GM10847 (cell line): ENCODE data around the gene NOX1.

ENCODE experiments used
- POLR2A ChIP-seq: IDR thresholded peaks from 2 replicates; pipeline ENCODE4 v1.6.1; 2011; ENCODE audit not compliant: insufficient read length; ENCODE audit errors: extremely low read depth

The NOX1 gene

GRCh38 chrX:100874325-100874724 is at the start of gene NOX1:
TSS of gene NOX1 (minus strand) at chrX:100874359. CDS start at chrX:100874139, 220 bp downstream.
- TF ChIP-seq POLR2A: no peak

GRCh38 chrX:100915562-100915961 is 41.4 kb upstream of the NOX1 start:
- no peak for TF ChIP-seq POLR2A

GRCh38 chrX:100913111-100913510 is 39.0 kb upstream of the NOX1 start:
- no peak for TF ChIP-seq POLR2A

- no peak for TF ChIP-seq POLR2A
These were observed 37.6 kb upstream of the NOX1 start for GRCh38 chrX:100911731-100912130.

GRCh38 chrX:100905620-100906019 is 31.5 kb upstream of the NOX1 start:
- TF ChIP-seq POLR2A: no peak

- TF ChIP-seq POLR2A: no peak
These were observed 30.3 kb upstream of the NOX1 start for GRCh38 chrX:100904433-100904832.

GRCh38 chrX:100895365-100896075 is 21.4 kb upstream of the NOX1 start:
- no peak for TF ChIP-seq POLR2A

- no peak for TF ChIP-seq POLR2A
These were observed 9.5 kb upstream of the NOX1 start for GRCh38 chrX:100883654-100884053.

GRCh38 chrX:100880368-100880767 is 6.2 kb upstream of the NOX1 start:
- no peak for TF ChIP-seq POLR2A

- TF ChIP-seq POLR2A: no peak
These were observed 2.3 kb downstream of the NOX1 start for GRCh38 chrX:100871594-100872560.

- TF ChIP-seq POLR2A: no peak
These were observed 3.6 kb downstream of the NOX1 start for GRCh38 chrX:100870527-100870926.

- TF ChIP-seq POLR2A: no peak
These were observed 5.9 kb downstream of the NOX1 start for GRCh38 chrX:100868273-100868672.

- TF ChIP-seq POLR2A: no peak
These were observed 9.3 kb downstream of the NOX1 start for GRCh38 chrX:100864657-100865391.

GRCh38 chrX:100863326-100863864 is 10.8 kb downstream of the NOX1 start:
- TF ChIP-seq POLR2A: no peak

- TF ChIP-seq POLR2A: no peak
These were observed 21.3 kb downstream of the NOX1 start for GRCh38 chrX:100852810-100853209.
